ENCODE measurements around the gene GRK6. TPM values are rescaled to one million over a fixed set of nuclear protein-coding genes. Genes with fewer than 3 reads are reported as not detected.

Gene GRK6
- total and polyA plus RNA-seq, 2 experiments from 2014 or later = 39.6 to 62.1 TPM

- peaks cover 10% of the 10 kb centered on the region for H3K27me3 ChIP-seq
- no peak overlapping the region for H3K4me3 ChIP-seq
- TF ChIP-seq, protein P1, sequence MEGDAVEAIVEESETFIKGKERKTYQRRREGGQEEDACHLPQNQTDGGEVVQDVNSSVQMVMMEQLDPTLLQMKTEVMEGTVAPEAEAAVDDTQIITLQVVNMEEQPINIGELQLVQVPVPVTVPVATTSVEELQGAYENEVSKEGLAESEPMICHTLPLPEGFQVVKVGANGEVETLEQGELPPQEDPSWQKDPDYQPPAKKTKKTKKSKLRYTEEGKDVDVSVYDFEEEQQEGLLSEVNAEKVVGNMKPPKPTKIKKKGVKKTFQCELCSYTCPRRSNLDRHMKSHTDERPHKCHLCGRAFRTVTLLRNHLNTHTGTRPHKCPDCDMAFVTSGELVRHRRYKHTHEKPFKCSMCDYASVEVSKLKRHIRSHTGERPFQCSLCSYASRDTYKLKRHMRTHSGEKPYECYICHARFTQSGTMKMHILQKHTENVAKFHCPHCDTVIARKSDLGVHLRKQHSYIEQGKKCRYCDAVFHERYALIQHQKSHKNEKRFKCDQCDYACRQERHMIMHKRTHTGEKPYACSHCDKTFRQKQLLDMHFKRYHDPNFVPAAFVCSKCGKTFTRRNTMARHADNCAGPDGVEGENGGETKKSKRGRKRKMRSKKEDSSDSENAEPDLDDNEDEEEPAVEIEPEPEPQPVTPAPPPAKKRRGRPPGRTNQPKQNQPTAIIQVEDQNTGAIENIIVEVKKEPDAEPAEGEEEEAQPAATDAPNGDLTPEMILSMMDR (IDR thresholded peaks at IDR 0.05; ENCODE audit: low read depth, low read length) = no peak
- no peak overlapping the region for H3K27ac ChIP-seq
- DNase-seq (ENCODE audit: low read depth in 1 of 2, low spot score in 1 of 2) = no peak
- H3K9me3 ChIP-seq (ENCODE audit: low read depth) = no peaks in the 10 kb centered on the region
- no peaks in the 10 kb centered on the region for H3K4me1 ChIP-seq (ENCODE audit: low read depth)
- H3K36me3 ChIP-seq = no peaks in the 10 kb centered on the region
Measured at GRCh38 chr5:177393206-177393765, 33.2 kb upstream of the GRK6 start.

GRCh38 chr5:177393990-177394389 lies 32.5 kb upstream of the GRK6 start:
- TF ChIP-seq, protein P1 (IDR thresholded peaks at IDR 0.05; ENCODE audit: low read depth, low read length) = no peak
- Histone ChIP-seq H3K9me3 (ENCODE audit: low read depth) (no peaks in the 10 kb centered on the region), H3K36me3 (no peaks in the 10 kb centered on the region), H3K4me3 (no peak overlapping the region), H3K27me3 (peaks cover 3% of the 10 kb centered on the region), H3K27ac (no peak overlapping the region), H3K4me1 (ENCODE audit: low read depth) (no peaks in the 10 kb centered on the region)
- no peak for DNase-seq (ENCODE audit: low read depth in 1 of 2, low spot score in 1 of 2)

DNA sequence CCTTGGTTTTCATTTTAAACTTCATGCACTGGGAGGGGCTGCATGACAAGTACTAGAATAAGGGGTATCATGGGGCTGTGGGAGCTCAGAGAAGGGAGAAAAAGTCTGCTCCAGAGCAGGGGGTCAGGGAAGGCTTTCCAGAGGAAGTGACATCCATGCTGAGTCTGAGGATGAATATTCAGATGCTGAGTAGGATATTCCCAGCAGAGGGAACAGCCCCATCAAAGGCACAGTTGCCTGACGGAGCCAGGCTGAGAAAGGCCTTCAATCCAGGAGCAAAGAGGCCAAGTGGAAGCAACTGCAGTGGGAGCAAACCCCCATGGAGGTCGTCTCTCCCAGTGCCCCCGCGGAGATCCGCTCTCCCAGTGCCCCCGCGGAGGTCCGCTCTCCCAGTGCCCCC lies 30.4 kb upstream of the GRK6 start:
- no peaks in the 10 kb centered on the region for H3K36me3 ChIP-seq
- no peaks in the 10 kb centered on the region for H3K9me3 ChIP-seq (ENCODE audit: low read depth)
- TF ChIP-seq, protein P1 (IDR thresholded peaks at IDR 0.05; ENCODE audit: low read depth, low read length) = no peak
- H3K4me1 ChIP-seq (ENCODE audit: low read depth) = no peaks in the 10 kb centered on the region
- no peak overlapping the region for H3K27ac ChIP-seq
- peaks cover 6% of the 10 kb centered on the region for H3K27me3 ChIP-seq
- no peak for DNase-seq (ENCODE audit: low read depth in 1 of 2, low spot score in 1 of 2)
- H3K4me3 ChIP-seq = no peak overlapping the region

- Histone ChIP-seq H3K27ac (no peak overlapping the region), H3K27me3 (peaks cover 13% of the 10 kb centered on the region), H3K4me3 (no peak overlapping the region), H3K36me3 (no peaks in the 10 kb centered on the region), H3K9me3 (ENCODE audit: low read depth) (no peaks in the 10 kb centered on the region), H3K4me1 (ENCODE audit: low read depth) (no peaks in the 10 kb centered on the region)
- DNase-seq (ENCODE audit: low read depth in 1 of 2, low spot score in 1 of 2) = no peak
- TF ChIP-seq, protein P1 (IDR thresholded peaks at IDR 0.05; ENCODE audit: low read depth, low read length) = no peak
Measured at GRCh38 chr5:177396807-177397206, 29.7 kb upstream of the GRK6 start.

GRCh38 chr5:177397875-177398390 lies 28.5 kb upstream of the GRK6 start:
- H3K27ac ChIP-seq = no peak overlapping the region
- DNase-seq (ENCODE audit: low read depth in 1 of 2, low spot score in 1 of 2) = no peak
- H3K4me1 ChIP-seq (ENCODE audit: low read depth) = no peaks in the 10 kb centered on the region
- H3K9me3 ChIP-seq (ENCODE audit: low read depth) = no peaks in the 10 kb centered on the region
- H3K27me3 ChIP-seq = peaks cover 23% of the 10 kb centered on the region
- H3K4me3 ChIP-seq = no peak overlapping the region
- TF ChIP-seq, protein P1 (IDR thresholded peaks at IDR 0.05; ENCODE audit: low read depth, low read length) = no peak
- H3K36me3 ChIP-seq = no peaks in the 10 kb centered on the region
